Measurements from ENCODE around the gene MED13L.

The MED13L gene

DNA sequence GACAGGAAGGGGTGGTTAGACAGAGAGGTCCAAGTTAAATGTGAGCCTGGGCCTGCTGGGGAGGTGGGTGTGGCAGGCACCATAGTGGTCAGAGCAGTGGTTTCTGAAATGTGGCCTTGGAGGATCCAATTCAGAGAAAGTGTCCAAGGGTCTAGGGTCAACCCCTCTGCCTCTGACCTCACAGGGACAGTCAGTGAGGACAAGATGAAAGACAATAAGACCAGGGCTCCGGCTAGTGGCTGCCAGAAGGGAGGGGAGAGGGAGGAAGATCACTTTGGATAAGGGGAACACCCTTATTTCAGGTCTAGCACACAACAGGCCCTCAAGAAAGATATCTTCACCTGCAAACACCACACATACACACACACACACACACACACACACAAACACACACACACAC is 335.1 kb downstream of the MED13L start:
- TF ChIP-seq, protein P1, sequence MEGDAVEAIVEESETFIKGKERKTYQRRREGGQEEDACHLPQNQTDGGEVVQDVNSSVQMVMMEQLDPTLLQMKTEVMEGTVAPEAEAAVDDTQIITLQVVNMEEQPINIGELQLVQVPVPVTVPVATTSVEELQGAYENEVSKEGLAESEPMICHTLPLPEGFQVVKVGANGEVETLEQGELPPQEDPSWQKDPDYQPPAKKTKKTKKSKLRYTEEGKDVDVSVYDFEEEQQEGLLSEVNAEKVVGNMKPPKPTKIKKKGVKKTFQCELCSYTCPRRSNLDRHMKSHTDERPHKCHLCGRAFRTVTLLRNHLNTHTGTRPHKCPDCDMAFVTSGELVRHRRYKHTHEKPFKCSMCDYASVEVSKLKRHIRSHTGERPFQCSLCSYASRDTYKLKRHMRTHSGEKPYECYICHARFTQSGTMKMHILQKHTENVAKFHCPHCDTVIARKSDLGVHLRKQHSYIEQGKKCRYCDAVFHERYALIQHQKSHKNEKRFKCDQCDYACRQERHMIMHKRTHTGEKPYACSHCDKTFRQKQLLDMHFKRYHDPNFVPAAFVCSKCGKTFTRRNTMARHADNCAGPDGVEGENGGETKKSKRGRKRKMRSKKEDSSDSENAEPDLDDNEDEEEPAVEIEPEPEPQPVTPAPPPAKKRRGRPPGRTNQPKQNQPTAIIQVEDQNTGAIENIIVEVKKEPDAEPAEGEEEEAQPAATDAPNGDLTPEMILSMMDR (IDR thresholded peaks at IDR 0.05; ENCODE audit: extremely low read depth, missing control alignments), result no peak
- no peak for DNase-seq (ENCODE audit: low spot score)

DNA sequence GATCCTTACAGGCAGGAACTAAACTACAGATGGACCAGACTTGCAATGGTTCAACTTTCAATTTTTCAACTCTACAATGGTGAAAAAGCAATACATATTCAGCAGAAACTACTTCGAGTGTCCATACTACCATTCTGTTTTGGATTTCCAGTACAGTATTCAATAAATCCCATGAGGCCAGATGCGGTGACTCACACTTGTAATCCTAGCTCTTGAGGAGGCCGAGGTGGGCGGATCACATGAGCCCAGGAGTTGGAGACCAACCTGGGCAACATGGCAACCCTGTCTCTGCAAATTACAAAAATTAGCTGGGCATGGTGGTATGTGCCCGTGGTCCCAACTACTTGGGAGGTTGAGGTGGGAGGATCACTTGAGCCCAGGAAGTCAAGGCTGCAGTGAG is 336.1 kb downstream of the MED13L start:
- DNase-seq (ENCODE audit: low spot score), result no peak
- TF ChIP-seq, protein P1 (IDR thresholded peaks at IDR 0.05; ENCODE audit: extremely low read depth, missing control alignments), result no peak

DNA sequence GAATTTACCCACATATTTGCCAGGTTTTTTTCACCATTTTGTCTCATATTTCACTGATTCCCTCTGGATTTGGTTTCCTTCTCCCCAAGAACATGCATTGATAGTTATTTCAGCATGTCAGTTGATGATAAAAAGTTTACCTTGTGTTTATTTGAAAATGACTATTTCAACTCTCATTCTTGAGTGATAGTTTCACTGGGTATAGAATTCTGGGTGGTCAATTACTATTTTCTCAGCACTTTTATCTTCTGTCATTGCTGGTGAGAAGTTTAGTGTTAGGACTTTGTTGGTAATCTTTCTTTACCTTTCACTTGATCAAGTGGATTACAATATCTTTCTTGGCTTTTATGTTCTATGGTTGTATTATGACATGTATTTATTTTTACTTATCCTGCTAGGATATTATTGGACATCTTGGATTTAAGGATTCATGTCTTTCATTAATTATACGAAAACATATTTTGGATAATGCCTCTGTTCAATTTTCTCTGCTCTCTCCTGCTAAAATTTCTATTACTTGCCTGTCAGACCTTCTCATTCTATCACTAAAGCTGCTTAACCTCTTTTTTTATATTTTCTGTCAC is 338.6 kb downstream of the MED13L start:
- no peak for DNase-seq (ENCODE audit: low spot score)
- TF ChIP-seq, protein P1 (IDR thresholded peaks at IDR 0.05; ENCODE audit: extremely low read depth, missing control alignments), result no peak

DNA sequence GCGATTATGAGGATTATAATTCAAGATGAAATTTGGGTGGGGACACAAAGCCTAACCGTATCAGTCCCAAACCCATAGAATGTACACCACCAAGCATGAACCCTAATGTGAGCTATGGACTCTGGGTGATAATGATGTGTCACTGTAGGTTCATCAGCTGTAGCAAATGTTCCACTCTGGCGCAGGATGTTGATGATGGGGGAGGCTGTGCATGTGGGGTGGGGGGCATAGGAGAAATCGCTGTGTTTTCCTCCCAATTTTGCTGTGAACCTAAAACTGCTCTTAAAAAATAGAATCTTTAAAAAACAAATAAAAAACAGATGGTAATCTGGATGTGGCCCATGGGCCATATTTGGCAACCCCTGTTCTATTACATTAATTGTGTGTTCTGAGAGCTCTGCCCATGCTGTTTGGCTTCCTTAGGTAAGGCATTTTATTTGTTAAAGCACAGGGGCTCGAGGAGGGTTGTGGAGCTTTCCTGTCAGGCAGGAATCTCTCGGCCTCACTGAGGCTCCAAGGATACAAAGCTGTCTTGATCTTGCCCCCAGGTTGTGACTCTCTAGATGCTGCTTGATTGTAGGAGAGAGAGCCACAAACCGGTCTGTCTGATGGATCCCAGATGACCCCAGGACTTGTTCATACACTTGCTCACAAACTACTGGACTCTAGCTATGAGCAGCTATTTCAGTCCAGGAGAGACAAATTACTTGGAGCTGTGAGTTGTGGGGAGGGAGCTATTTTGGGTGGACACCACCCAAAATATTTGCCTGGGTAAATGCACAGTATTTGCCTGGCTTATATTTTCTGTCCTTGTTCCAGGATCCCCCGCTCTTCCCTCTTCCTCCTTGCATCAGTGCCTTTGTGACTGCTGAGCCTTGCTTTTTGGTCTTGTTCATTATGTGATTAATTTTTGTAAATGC is 340.2 kb downstream of the MED13L start:
- no peak for DNase-seq (ENCODE audit: low spot score)
- TF ChIP-seq, protein P1 (IDR thresholded peaks at IDR 0.05; ENCODE audit: extremely low read depth, missing control alignments), result no peak

DNA sequence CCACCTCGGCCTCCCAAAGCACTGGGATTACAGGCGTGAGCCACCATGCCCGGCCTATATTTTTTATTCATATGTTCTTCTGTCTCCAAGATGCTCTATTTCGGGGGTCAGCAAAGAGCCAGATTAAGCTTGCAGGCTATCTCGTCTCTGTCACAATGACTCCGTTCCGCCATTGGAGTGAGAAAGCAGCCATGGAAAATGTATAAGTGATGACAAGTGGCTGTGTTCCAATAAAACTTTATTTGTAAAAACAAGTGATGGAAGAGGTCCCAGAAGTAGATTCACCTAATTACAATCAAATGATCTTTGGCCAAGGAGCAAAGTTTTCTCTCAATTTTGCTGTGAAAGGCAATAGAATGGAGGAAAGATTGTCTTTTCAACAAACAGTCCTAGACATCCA is 342.6 kb downstream of the MED13L start:
- DNase-seq (ENCODE audit: low spot score), result no peak
- TF ChIP-seq, protein P1 (IDR thresholded peaks at IDR 0.05; ENCODE audit: extremely low read depth, missing control alignments), result no peak

DNA sequence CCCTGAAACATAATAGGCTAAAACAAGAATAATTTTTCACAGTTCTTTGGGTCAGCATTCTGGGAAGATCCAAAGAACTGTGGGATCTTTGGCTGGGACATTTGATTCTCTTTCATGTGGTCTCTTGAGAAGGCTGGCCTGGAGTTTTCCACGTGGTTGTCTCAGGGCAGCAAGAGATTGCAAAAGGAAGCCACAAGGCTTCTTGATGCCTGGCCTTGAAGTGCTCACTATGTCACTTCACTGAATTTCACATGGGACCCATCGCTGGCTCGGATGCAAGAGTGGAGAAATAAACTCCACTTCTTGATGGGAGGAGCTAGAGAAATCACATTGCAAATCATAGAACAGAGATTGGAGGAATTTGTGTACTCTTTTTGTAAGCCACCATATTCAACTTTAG is 343.4 kb downstream of the MED13L start:
- no peak for DNase-seq (ENCODE audit: low spot score)
- TF ChIP-seq, protein P1 (IDR thresholded peaks at IDR 0.05; ENCODE audit: extremely low read depth, missing control alignments), result no peak

DNA sequence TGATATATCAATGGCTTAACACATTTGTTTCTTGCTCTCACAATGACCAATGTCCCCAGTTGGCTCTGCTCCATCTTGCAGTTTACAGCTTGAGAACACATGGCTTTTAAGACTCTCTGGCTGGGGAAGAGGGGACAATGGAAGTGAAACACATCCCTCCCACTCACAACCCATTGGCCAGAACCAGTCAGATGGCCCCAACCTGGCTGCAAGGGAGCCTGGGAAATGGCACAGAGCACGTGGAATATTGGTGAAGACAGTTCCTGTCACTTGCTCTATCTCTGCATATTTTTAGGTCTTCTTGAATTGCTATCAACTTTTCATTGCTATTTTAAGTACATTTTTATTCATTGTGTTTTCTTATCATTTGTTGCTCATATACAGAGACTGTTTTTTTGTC is 345.4 kb downstream of the MED13L start:
- TF ChIP-seq, protein P1 (IDR thresholded peaks at IDR 0.05; ENCODE audit: extremely low read depth, missing control alignments), result no peak
- no peak for DNase-seq (ENCODE audit: low spot score)

All from GM20000 (cell line).